HepG2 (cell line): ENCODE data around the gene DAAM2.

Experiments used
- ARID2 ChIP-seq: sonication (generic); formaldehyde crosslinking; IDR thresholded peaks from 2 replicates; pipeline ENCODE4 v1.8.1; 2022; ENCODE audit warnings: mild to moderate bottlenecking, missing genetic modification reagents, borderline replicate concordance
- CBFB ChIP-seq: sonication (generic); formaldehyde crosslinking; IDR thresholded peaks from 2 replicates; pipeline ENCODE4 v1.4.0; 2020; ENCODE audit warnings: missing genetic modification reagents
- MAZ ChIP-seq, 2 experiments: sonication (generic) in 1 of 2; formaldehyde crosslinking in 1 of 2; IDR thresholded peaks; 2 replicates each; pipeline versions ENCODE4 v1.5.0 to v1.6.1; 2012 to 2020; ENCODE audit warnings: low read depth in 2 of 2, mild to moderate bottlenecking in 2 of 2, borderline replicate concordance in 1 of 2, improper control_type of control experiment in 1 of 2, low read length in 1 of 2, missing genetic modification reagents in 1 of 2, moderate library complexity in 1 of 2
- NCOR1 ChIP-seq: fragments of 200-600 bp; sonication (generic); IDR thresholded peaks from 2 replicates; pipeline ENCODE4 v1.7.0; 2017; ENCODE audit warnings: antibody characterized with exemption, low read length, borderline replicate concordance
- NFIC ChIP-seq: IDR thresholded peaks from 2 replicates; pipeline ENCODE4 v1.6.1; 2012; ENCODE audit warnings: mild to moderate bottlenecking, low read length, inconsistent platforms
- POLR2A ChIP-seq, 2 experiments: IDR thresholded peaks; 2 replicates each; pipeline ENCODE4 v1.6.1; 2011; ENCODE audit warnings: low read depth in 2 of 2, low read length in 2 of 2, mild to moderate bottlenecking in 1 of 2, moderate library complexity in 1 of 2; ENCODE audit not compliant: insufficient read depth in 1 of 2
- SIX4 ChIP-seq: sonication (generic); formaldehyde crosslinking; IDR thresholded peaks from 2 replicates; pipeline ENCODE4 v1.4.0; 2020; ENCODE audit warnings: missing genetic modification reagents
- ZNF251 ChIP-seq: sonication (generic); formaldehyde crosslinking; IDR thresholded peaks from 2 replicates; pipeline ENCODE4 v1.9.0; 2021; ENCODE audit warnings: mild to moderate bottlenecking, missing genetic modification reagents
- ZNF274 ChIP-seq: sonication (generic); formaldehyde crosslinking; IDR thresholded peaks from 2 replicates; pipeline ENCODE4 v1.5.1; 2020; ENCODE audit warnings: mild to moderate bottlenecking, missing genetic modification reagents
- ZNF333 ChIP-seq: sonication (generic); formaldehyde crosslinking; IDR thresholded peaks from 2 replicates; pipeline ENCODE4 v1.4.0; 2020; ENCODE audit warnings: mild to moderate bottlenecking, missing genetic modification reagents, borderline replicate concordance
- TF ChIP-seq, protein P1 (sequence below): sonication (generic); formaldehyde crosslinking; conservative IDR thresholded peaks from 2 replicates; pipeline ENCODE4 v1.8.0; 2022; ENCODE audit warnings: missing genetic modification reagents
- TF ChIP-seq, protein P2 (sequence below): sonication (generic); formaldehyde crosslinking; IDR thresholded peaks from 2 replicates; pipeline ENCODE4 v1.4.0; 2020; ENCODE audit warnings: missing genetic modification reagents, borderline replicate concordance
- TF ChIP-seq, protein P3 (sequence below): sonication (generic); formaldehyde crosslinking; IDR thresholded peaks from 2 replicates; pipeline ENCODE4 v1.5.0; 2020; ENCODE audit warnings: mild to moderate bottlenecking, missing genetic modification reagents, moderate library complexity

DNA sequence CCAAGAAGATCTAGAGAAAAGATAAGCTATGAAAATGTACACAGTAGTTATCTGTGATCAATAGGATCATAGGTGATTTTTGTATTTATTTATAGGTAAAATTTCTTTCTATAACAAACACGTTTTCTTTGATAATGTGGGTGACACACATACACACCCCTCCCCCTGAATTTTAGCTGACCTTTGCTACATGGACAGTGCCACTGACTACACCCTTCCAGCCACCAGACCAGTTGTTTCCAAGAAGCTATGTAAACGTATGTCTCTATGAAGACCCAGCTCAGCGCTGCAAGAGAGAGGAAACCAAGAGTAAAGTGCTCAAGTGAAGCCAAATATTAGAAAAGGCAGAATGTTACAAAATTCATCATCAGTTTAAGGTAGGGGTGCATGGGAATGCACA is 125.8 kb downstream of the DAAM2 start:
- TF ChIP-seq ZNF333, result no peak
- TF ChIP-seq ARID2 (CRISPR knock-in tag), result no peak
- TF ChIP-seq CBFB, result no peak
- TF ChIP-seq, protein P1, sequence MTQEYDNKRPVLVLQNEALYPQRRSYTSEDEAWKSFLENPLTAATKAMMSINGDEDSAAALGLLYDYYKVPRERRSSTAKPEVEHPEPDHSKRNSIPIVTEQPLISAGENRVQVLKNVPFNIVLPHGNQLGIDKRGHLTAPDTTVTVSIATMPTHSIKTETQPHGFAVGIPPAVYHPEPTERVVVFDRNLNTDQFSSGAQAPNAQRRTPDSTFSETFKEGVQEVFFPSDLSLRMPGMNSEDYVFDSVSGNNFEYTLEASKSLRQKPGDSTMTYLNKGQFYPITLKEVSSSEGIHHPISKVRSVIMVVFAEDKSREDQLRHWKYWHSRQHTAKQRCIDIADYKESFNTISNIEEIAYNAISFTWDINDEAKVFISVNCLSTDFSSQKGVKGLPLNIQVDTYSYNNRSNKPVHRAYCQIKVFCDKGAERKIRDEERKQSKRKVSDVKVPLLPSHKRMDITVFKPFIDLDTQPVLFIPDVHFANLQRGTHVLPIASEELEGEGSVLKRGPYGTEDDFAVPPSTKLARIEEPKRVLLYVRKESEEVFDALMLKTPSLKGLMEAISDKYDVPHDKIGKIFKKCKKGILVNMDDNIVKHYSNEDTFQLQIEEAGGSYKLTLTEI (CRISPR knock-in tag), result no peak
- no peak for TF ChIP-seq POLR2A (IDR thresholded peaks at IDR 0.05; ENCODE audit: insufficient read depth in 1 of 2, low read depth in 2 of 2, low read length in 2 of 2)
- TF ChIP-seq MAZ (IDR thresholded peaks at IDR 0.05; ENCODE audit: borderline replicate concordance, low read depth, low read length), result no peak
- no peak for TF ChIP-seq MAZ (CRISPR knock-in tag; IDR thresholded peaks at IDR 0.05; ENCODE audit: low read depth)
- TF ChIP-seq SIX4 (CRISPR knock-in tag), result no peak
- TF ChIP-seq NFIC, result no peak
- TF ChIP-seq, protein P2, sequence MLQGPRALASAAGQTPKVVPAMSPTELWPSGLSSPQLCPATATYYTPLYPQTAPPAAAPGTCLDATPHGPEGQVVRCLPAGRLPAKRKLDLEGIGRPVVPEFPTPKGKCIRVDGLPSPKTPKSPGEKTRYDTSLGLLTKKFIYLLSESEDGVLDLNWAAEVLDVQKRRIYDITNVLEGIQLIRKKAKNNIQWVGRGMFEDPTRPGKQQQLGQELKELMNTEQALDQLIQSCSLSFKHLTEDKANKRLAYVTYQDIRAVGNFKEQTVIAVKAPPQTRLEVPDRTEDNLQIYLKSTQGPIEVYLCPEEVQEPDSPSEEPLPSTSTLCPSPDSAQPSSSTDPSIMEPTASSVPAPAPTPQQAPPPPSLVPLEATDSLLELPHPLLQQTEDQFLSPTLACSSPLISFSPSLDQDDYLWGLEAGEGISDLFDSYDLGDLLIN, result no peak
- TF ChIP-seq, protein P3, sequence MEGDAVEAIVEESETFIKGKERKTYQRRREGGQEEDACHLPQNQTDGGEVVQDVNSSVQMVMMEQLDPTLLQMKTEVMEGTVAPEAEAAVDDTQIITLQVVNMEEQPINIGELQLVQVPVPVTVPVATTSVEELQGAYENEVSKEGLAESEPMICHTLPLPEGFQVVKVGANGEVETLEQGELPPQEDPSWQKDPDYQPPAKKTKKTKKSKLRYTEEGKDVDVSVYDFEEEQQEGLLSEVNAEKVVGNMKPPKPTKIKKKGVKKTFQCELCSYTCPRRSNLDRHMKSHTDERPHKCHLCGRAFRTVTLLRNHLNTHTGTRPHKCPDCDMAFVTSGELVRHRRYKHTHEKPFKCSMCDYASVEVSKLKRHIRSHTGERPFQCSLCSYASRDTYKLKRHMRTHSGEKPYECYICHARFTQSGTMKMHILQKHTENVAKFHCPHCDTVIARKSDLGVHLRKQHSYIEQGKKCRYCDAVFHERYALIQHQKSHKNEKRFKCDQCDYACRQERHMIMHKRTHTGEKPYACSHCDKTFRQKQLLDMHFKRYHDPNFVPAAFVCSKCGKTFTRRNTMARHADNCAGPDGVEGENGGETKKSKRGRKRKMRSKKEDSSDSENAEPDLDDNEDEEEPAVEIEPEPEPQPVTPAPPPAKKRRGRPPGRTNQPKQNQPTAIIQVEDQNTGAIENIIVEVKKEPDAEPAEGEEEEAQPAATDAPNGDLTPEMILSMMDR, result no peak
- no peak for TF ChIP-seq ZNF274
- no peak for TF ChIP-seq NCOR1
- TF ChIP-seq ZNF251 (CRISPR knock-in tag), result no peak
